ENCODE data around the gene PCDHGA8. TPM values are rescaled to one million over a fixed set of nuclear protein-coding genes. Genes with fewer than 3 reads are reported as not detected.

PCDHGA8 gene
- total RNA-seq, 1 donor from 2014 or later = under 0.01 TPM

GRCh38 chr5:141439411-141440141 is 47.1 kb downstream of the PCDHGA8 start:
- TF ChIP-seq CTCF (IDR thresholded peaks at IDR 0.05; ENCODE audit: insufficient read depth, low read length, severe bottlenecking) = no peak
- DNase-seq (ENCODE audit: low read depth) (no peak), FAIRE-seq (no peak)
- Histone ChIP-seq H3K27me3 (ENCODE audit: control insufficient read depth, insufficient read depth, low read length) (no peaks in the 10 kb centered on the region), H3K4me3 (ENCODE audit: low read depth, low read length) (no peak overlapping the region), H3K36me3 (ENCODE audit: control insufficient read depth, insufficient read depth, low read length) (no peaks in the 10 kb centered on the region)

- Histone ChIP-seq H3K27me3 (ENCODE audit: control insufficient read depth, insufficient read depth, low read length) (no peaks in the 10 kb centered on the region), H3K4me3 (ENCODE audit: low read depth, low read length) (no peak overlapping the region), H3K36me3 (ENCODE audit: control insufficient read depth, insufficient read depth, low read length) (no peaks in the 10 kb centered on the region)
- no peak for TF ChIP-seq CTCF (IDR thresholded peaks at IDR 0.05; ENCODE audit: insufficient read depth, low read length, severe bottlenecking)
- no peak for FAIRE-seq
- DNase-seq (ENCODE audit: low read depth) = no peak
Measured at GRCh38 chr5:141440341-141440740, 47.9 kb downstream of the PCDHGA8 start.

- no peak overlapping the region for H3K4me3 ChIP-seq (ENCODE audit: low read depth, low read length)
- no peaks in the 10 kb centered on the region for H3K36me3 ChIP-seq (ENCODE audit: control insufficient read depth, insufficient read depth, low read length)
- DNase-seq (ENCODE audit: low read depth) = no peak
- no peaks in the 10 kb centered on the region for H3K27me3 ChIP-seq (ENCODE audit: control insufficient read depth, insufficient read depth, low read length)
- TF ChIP-seq CTCF (IDR thresholded peaks at IDR 0.05; ENCODE audit: insufficient read depth, low read length, severe bottlenecking) = no peak
- FAIRE-seq = no peak
Measured at GRCh38 chr5:141441571-141442170, 49.2 kb downstream of the PCDHGA8 start.

Other genes with a start within 250 kb of the PCDHGA8 start
- gene PCDHB6, start 242.6 kb upstream of the PCDHGA8 start, total RNA-seq = not detected in 2 replicates
- gene PCDHB7, start 220.0 kb upstream of the PCDHGA8 start, total RNA-seq = not detected in 2 replicates
- under 0.01 TPM in 2 replicates for gene PCDHB8, start 214.8 kb upstream of the PCDHGA8 start, total RNA-seq
- under 0.01 TPM in 1 of 2 replicates, not detected in the other for gene PCDHB16, start 210.2 kb upstream of the PCDHGA8 start, total RNA-seq
- gene PCDHB9, start 205.5 kb upstream of the PCDHGA8 start, total RNA-seq = under 0.01 TPM in 1 of 2 replicates, not detected in the other
- gene PCDHB10, start 200.3 kb upstream of the PCDHGA8 start, total RNA-seq = 0.13 and 0.26 TPM in 2 replicates
- under 0.01 and 0.26 TPM in 2 replicates for gene PCDHB11, start 193.0 kb upstream of the PCDHGA8 start, total RNA-seq
- gene PCDHB12, start 183.9 kb upstream of the PCDHGA8 start, total RNA-seq = 0.13 TPM in 1 of 2 replicates, not detected in the other
- gene PCDHB13, start 178.7 kb upstream of the PCDHGA8 start, total RNA-seq = 0.26 TPM in 1 of 2 replicates, not detected in the other
- gene PCDHB14, start 169.3 kb upstream of the PCDHGA8 start, total RNA-seq = 0.26 and 0.77 TPM in 2 replicates
- gene PCDHB15, start 147.2 kb upstream of the PCDHGA8 start, total RNA-seq = under 0.01 and 0.51 TPM in 2 replicates
- gene SLC25A2, start 88.6 kb upstream of the PCDHGA8 start, total RNA-seq = 0.13 TPM in 1 of 2 replicates, not detected in the other
- 36.3 and 74.5 TPM in 2 replicates for gene TAF7, start 71.8 kb upstream of the PCDHGA8 start, total RNA-seq
- under 0.01 and 0.26 TPM in 2 replicates for gene PCDHGA1, start 62.1 kb upstream of the PCDHGA8 start, total RNA-seq
- gene PCDHGA2, start 53.9 kb upstream of the PCDHGA8 start, total RNA-seq = under 0.01 and 0.26 TPM in 2 replicates
- under 0.01 and 0.13 TPM in 2 replicates for gene PCDHGA3, start 48.8 kb upstream of the PCDHGA8 start, total RNA-seq
- gene PCDHGB1, start 42.5 kb upstream of the PCDHGA8 start, total RNA-seq = under 0.01 and 0.26 TPM in 2 replicates
- 0.26 and 0.53 TPM in 2 replicates for gene PCDHGA4, start 37.6 kb upstream of the PCDHGA8 start, total RNA-seq
- gene PCDHGB2, start 32.6 kb upstream of the PCDHGA8 start, total RNA-seq = under 0.01 and 0.26 TPM in 2 replicates
- under 0.01 and 0.13 TPM in 2 replicates for gene PCDHGA5, start 28.5 kb upstream of the PCDHGA8 start, total RNA-seq
- under 0.01 and 0.77 TPM in 2 replicates for gene PCDHGB3, start 22.4 kb upstream of the PCDHGA8 start, total RNA-seq
- gene PCDHGA6, start 18.7 kb upstream of the PCDHGA8 start, total RNA-seq = under 0.01 and 0.26 TPM in 2 replicates
- under 0.01 and 0.51 TPM in 2 replicates for gene PCDHGA7, start 9.9 kb upstream of the PCDHGA8 start, total RNA-seq
- gene PCDHGB4, start 4.9 kb upstream of the PCDHGA8 start, total RNA-seq = 2.1 and 3.1 TPM in 2 replicates
- gene PCDHGB5, start 5.3 kb downstream of the PCDHGA8 start, total RNA-seq = 2.4 and 5.1 TPM in 2 replicates
- gene PCDHGA9, start 10.1 kb downstream of the PCDHGA8 start, total RNA-seq = 0.53 and 1.5 TPM in 2 replicates
- gene PCDHGB6, start 15.4 kb downstream of the PCDHGA8 start, total RNA-seq = 0.53 and 1.5 TPM in 2 replicates
- 2.1 and 5.2 TPM in 2 replicates for gene PCDHGA10, start 20.4 kb downstream of the PCDHGA8 start, total RNA-seq
- 1.3 and 3.3 TPM in 2 replicates for gene PCDHGB7, start 25.0 kb downstream of the PCDHGA8 start, total RNA-seq
- 1.6 and 3.2 TPM in 2 replicates for gene PCDHGA11, start 28.4 kb downstream of the PCDHGA8 start, total RNA-seq
- 0.79 and 1.4 TPM in 2 replicates for gene PCDHGA12, start 37.9 kb downstream of the PCDHGA8 start, total RNA-seq
- 9.5 and 17.4 TPM in 2 replicates for gene PCDHGC3, start 83.3 kb downstream of the PCDHGA8 start, total RNA-seq
- gene PCDHGC4, start 92.4 kb downstream of the PCDHGA8 start, total RNA-seq = 0.53 and 0.90 TPM in 2 replicates
- 0.26 and 0.77 TPM in 2 replicates for gene PCDHGC5, start 96.4 kb downstream of the PCDHGA8 start, total RNA-seq
- 48.2 and 57.1 TPM in 2 replicates for gene DIAPH1, start 226.4 kb downstream of the PCDHGA8 start, total RNA-seq
- 72.7 and 87.1 TPM in 2 replicates for gene HDAC3, start 244.2 kb downstream of the PCDHGA8 start, total RNA-seq
- 14.2 and 16.6 TPM in 2 replicates for gene RELL2, start 244.4 kb downstream of the PCDHGA8 start, total RNA-seq